ENCODE data around the gene JAK3.

JAK3 gene

DNA sequence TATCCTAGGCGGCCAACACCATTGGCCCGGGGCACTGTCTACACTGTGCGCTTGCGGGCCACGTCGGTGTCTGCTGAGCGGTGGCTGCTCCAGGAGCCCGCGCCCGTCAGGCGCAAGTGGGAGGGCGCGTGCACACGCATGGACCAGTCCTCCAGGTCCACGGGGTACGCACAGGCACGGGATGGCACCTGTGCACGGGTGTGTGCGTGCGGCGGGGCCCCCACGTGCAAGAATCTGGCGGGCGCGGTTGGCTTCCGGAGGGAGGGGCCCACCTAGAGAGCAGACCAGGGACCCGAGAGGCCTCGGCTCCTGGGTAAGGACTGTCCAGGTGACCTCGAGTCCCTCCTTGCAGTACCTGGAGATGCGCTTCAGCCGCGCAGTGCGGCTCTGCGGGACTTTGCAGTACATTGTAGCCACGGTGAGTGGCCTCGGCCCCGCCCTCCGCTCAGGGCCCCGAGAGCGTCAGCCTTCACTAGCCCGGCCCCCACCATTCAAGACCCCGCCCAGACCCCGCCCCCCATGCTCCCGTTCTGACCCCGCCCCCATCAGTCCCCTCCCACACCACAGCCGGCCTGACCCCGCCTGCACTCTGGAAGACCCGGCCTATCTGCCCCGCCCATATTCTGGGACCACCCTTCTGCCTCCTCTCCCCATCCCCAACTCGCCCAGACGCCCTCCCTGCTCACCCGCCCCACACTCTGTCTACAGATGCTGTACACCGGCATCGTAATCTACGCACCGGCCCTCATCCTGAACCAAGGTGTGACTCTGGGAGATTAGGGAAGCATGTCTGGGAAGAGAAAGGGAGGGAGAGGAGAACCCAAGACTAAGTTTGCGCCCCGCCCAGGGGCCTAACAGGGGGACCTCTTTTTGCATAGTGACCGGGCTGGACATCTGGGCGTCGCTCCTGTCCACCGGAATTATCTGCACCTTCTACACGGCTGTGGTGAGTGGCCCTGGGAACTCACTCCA is 26.3 kb upstream of the JAK3 start:
- H3K9ac ChIP-seq (ENCODE audit: low read depth, low read length), result peak overlapping the region; percentile 45; the same call in 1 of the 2 replicates
- no peak overlapping the region for H3K27ac ChIP-seq (ENCODE audit: low read length)
- no peaks in the 10 kb centered on the region for H3K9me3 ChIP-seq (ENCODE audit: insufficient read depth, low read depth, low read length)
- peak overlapping the region; percentile 75 for H3K4me3 ChIP-seq (ENCODE audit: low read length)
- H3K36me3 ChIP-seq (ENCODE audit: insufficient read depth, low read depth, low read length), result no peaks in the 10 kb centered on the region
- peaks cover 1% of the 10 kb centered on the region; the same call in 1 of the 2 replicates for H3K4me1 ChIP-seq (ENCODE audit: insufficient read depth, low read length)
- peaks cover 44% of the 10 kb centered on the region for H3K27me3 ChIP-seq (ENCODE audit: insufficient read depth, low read length)

DNA sequence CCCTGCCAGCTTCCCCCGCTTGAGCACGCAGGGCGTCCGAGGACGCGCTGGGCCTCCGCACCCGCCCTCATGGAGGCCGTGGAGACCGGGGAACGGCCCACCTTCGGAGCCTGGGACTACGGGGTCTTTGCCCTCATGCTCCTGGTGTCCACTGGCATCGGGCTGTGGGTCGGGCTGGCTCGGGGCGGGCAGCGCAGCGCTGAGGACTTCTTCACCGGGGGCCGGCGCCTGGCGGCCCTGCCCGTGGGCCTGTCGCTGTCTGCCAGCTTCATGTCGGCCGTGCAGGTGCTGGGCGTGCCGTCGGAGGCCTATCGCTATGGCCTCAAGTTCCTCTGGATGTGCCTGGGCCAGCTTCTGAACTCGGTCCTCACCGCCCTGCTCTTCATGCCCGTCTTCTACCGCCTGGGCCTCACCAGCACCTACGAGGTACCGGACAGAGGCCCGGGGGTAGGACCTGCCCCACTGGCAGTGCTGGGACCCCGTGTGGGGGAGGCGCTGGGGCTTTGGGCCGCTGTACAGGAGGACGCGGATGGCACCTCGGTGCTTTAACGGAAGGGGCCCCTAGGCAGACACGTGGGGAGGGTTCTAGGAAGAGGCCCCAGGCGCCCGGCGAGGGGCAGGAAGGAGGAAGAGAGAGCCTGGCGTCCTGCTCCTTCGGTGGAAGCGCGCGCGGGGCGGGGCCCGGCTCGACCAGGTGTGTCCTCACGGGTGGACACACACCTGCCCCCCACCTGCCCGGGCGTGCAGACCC is 24.6 kb upstream of the JAK3 start:
- Histone ChIP-seq H3K9ac (ENCODE audit: low read depth, low read length) (no peak overlapping the region), H3K36me3 (ENCODE audit: insufficient read depth, low read depth, low read length) (no peaks in the 10 kb centered on the region), H3K27ac (ENCODE audit: low read length) (no peak overlapping the region), H3K4me1 (ENCODE audit: insufficient read depth, low read length) (peaks cover 10% of the 10 kb centered on the region; the same call in 1 of the 2 replicates), H3K27me3 (ENCODE audit: insufficient read depth, low read length) (peaks cover 47% of the 10 kb centered on the region), H3K4me3 (ENCODE audit: low read length) (no peak overlapping the region), H3K9me3 (ENCODE audit: insufficient read depth, low read depth, low read length) (no peaks in the 10 kb centered on the region)

DNA sequence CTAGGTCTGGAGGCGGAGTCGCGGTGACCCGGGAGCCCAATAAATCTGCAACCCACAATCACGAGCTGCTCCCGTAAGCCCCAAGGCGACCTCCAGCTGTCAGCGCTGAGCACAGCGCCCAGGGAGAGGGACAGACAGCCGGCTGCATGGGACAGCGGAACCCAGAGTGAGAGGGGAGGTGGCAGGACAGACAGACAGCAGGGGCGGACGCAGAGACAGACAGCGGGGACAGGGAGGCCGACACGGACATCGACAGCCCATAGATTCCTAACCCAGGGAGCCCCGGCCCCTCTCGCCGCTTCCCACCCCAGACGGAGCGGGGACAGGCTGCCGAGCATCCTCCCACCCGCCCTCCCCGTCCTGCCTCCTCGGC is 24.1 kb upstream of the JAK3 start, which contains the start of gene SLC5A5:
Gene SLC5A5 (plus strand): TSS at position 68 of the 373 bp plus-strand sequence. CDS start 375 bp downstream, outside the sequence.
- H3K27me3 ChIP-seq (ENCODE audit: insufficient read depth, low read length), result peaks cover 47% of the 10 kb centered on the region
- H3K9me3 ChIP-seq (ENCODE audit: insufficient read depth, low read depth, low read length), result no peaks in the 10 kb centered on the region
- H3K27ac ChIP-seq (ENCODE audit: low read length), result no peak within 1 kb of the TSS
- peaks cover 10% of the 10 kb centered on the region; the same call in 1 of the 2 replicates for H3K4me1 ChIP-seq (ENCODE audit: insufficient read depth, low read length)
- H3K9ac ChIP-seq (ENCODE audit: low read depth, low read length), result no peak within 1 kb of the TSS
- H3K36me3 ChIP-seq (ENCODE audit: insufficient read depth, low read depth, low read length), result no peaks in the 10 kb centered on the region
- H3K4me3 ChIP-seq (ENCODE audit: low read length), result no peak within 1 kb of the TSS

DNA sequence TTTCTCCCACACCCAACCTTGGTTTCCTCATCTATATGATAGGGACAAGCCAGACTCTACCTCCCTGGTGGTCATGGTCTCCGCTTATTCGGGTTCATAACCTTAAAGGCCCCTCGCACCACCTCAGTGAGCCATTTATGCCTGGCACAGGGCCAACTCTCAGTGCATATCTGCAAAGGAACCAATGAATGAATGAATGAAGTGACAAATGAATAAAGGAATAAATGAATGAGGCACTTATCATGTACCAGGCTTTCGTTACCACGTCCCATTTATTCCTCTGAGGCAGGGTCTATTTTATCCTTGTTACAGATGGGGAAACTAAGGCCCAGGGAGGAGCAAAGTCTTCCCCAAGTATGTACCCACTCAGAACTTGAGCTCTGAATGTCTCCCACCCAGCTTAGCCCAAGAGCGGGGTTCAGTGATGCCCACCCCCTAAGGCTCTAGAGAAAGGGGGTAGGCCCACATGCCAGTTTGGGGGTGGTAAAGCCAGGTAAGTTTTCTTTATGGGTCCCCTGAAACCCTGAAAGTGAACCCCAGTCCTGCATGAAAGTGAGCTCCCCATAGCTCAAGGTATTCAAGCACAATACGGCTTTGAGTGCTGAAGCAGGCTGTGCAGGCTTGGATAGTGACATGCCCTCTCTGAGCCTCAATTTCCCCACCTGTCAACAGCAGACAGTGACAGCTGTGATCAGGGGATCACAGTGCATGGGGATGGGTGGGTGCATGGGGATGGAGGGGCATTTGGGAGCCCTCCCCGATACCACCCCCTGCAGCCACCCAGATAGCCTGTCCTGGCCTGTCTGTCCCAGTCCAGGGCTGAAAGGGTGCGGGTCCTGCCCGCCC is 23.5 kb upstream of the JAK3 start:
- Histone ChIP-seq H3K36me3 (ENCODE audit: insufficient read depth, low read depth, low read length) (no peaks in the 10 kb centered on the region), H3K9ac (ENCODE audit: low read depth, low read length) (no peak overlapping the region), H3K27ac (ENCODE audit: low read length) (no peak overlapping the region), H3K4me3 (ENCODE audit: low read length) (no peak overlapping the region), H3K9me3 (ENCODE audit: insufficient read depth, low read depth, low read length) (no peaks in the 10 kb centered on the region), H3K4me1 (ENCODE audit: insufficient read depth, low read length) (peaks cover 10% of the 10 kb centered on the region; the same call in 1 of the 2 replicates), H3K27me3 (ENCODE audit: insufficient read depth, low read length) (peaks cover 47% of the 10 kb centered on the region)

DNA sequence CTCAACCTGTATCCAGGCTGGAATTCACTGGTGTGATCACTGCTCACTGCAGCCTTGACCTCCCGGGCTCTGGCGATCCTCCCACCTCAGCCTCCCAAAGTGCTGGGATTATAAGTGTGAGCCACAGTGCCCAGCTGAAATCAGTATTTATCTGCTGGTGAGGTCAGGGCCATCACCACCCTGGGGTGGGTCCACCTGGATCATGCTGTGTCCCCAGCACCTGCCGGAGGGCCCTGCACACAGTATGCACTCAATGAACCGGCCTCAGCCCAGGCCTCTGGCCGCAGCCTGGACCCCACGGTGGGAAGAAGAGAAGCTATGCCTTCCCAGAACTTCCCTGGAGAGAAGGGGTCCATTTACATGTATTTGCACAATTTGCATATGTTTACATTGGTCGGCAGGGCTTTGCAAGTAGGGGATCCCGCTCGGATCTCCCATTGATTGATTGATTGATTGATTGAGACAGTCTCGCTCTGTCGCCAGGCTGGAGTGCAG is 21.4 kb upstream of the JAK3 start:
- no peak overlapping the region; the same call in 1 of the 2 replicates for H3K4me3 ChIP-seq (ENCODE audit: low read length)
- peaks cover 47% of the 10 kb centered on the region for H3K27me3 ChIP-seq (ENCODE audit: insufficient read depth, low read length)
- H3K9me3 ChIP-seq (ENCODE audit: insufficient read depth, low read depth, low read length), result no peaks in the 10 kb centered on the region
- no peak overlapping the region for H3K27ac ChIP-seq (ENCODE audit: low read length)
- no peak overlapping the region for H3K9ac ChIP-seq (ENCODE audit: low read depth, low read length)
- H3K36me3 ChIP-seq (ENCODE audit: insufficient read depth, low read depth, low read length), result peaks cover 14% of the 10 kb centered on the region
- peaks cover 10% of the 10 kb centered on the region; the same call in 1 of the 2 replicates for H3K4me1 ChIP-seq (ENCODE audit: insufficient read depth, low read length)

DNA sequence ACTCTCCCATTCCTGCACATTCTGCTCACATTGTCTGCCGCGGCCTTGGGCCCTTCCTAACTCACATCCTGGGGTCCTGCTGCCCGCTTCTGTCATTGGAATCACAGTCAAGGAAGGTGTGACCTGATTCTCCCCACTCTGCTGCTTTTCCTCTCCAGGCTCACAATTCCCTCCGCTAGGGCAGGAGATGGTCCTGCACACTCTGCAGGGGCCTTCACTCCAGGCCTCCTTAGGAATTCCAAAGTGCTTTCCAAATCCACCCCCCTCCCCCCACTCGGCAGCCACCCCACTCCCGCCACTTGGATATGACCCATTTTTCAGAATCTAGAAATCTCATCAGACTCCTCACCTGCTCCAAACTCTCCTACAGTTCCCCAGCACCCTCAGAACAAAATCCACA is 20.9 kb upstream of the JAK3 start:
- H3K36me3 ChIP-seq (ENCODE audit: insufficient read depth, low read depth, low read length), result peaks cover 18% of the 10 kb centered on the region
- no peaks in the 10 kb centered on the region for H3K9me3 ChIP-seq (ENCODE audit: insufficient read depth, low read depth, low read length)
- H3K27me3 ChIP-seq (ENCODE audit: insufficient read depth, low read length), result peaks cover 44% of the 10 kb centered on the region
- H3K27ac ChIP-seq (ENCODE audit: low read length), result no peak overlapping the region
- H3K9ac ChIP-seq (ENCODE audit: low read depth, low read length), result no peak overlapping the region
- H3K4me1 ChIP-seq (ENCODE audit: insufficient read depth, low read length), result peaks cover 10% of the 10 kb centered on the region; the same call in 1 of the 2 replicates
- no peak overlapping the region for H3K4me3 ChIP-seq (ENCODE audit: low read length)

DNA sequence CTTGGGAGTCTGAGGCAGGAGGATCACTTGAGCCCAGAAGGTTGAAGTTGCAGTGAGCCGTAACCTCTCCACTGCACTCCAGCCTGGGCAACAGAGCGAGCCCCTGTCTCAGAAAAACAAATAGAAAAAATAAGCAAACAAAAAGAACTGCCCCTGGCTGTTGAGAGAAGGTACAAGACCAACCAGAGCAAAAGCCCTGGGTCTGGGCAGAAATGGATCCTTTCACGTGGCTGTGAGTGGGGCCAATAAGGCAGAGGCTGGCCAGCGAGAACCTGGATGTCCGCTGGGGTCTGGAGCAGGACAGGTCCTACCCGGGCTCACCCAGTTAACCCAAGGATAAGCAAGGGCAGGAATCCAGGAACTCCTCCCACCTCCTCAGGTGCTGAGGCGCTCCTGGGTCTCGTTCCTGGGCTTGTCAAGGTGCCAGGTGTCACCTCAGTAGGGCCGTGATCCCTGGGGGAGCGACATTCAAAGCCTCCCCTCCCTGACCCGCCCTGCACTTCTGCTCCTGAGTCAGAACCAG is 19.2 kb upstream of the JAK3 start:
- H3K27ac ChIP-seq (ENCODE audit: low read length), result no peak overlapping the region
- peaks cover 29% of the 10 kb centered on the region for H3K27me3 ChIP-seq (ENCODE audit: insufficient read depth, low read length)
- peaks cover 35% of the 10 kb centered on the region for H3K36me3 ChIP-seq (ENCODE audit: insufficient read depth, low read depth, low read length)
- H3K4me3 ChIP-seq (ENCODE audit: low read length), result no peak overlapping the region
- H3K9ac ChIP-seq (ENCODE audit: low read depth, low read length), result no peak overlapping the region
- no peaks in the 10 kb centered on the region for H3K9me3 ChIP-seq (ENCODE audit: insufficient read depth, low read depth, low read length)
- H3K4me1 ChIP-seq (ENCODE audit: insufficient read depth, low read length), result peaks cover 10% of the 10 kb centered on the region; the same call in 1 of the 2 replicates

DNA sequence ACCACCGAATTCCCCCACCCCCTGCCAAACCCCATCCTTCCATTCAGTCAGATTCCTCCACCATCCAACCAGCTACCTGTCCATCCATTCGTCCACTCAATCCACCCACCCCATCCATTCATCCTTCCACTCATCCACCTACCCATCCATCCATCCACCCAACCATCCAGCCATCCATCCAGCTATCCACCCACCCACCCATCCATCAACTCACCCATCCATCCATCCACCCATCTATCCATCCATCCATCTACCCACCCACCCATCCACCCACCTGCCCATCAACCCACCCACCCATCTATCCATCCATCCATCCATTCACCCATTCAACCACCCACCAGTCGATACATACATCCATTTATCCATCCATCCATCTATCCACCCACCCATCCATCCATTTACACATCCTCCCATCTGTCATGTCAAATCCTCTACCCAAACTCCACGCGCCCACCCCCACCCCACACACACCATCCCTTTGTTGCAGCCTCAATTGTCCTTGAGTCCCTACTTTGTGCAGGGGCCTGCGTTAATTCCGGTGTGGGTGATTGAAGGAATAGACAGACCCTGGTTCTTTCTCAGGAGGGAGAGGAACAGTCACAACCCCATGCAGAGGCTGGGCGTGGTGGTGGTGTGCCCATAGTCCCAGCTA is 18.7 kb upstream of the JAK3 start:
- H3K9me3 ChIP-seq (ENCODE audit: insufficient read depth, low read depth, low read length), result no peaks in the 10 kb centered on the region
- peaks cover 10% of the 10 kb centered on the region; the same call in 1 of the 2 replicates for H3K4me1 ChIP-seq (ENCODE audit: insufficient read depth, low read length)
- H3K36me3 ChIP-seq (ENCODE audit: insufficient read depth, low read depth, low read length), result peaks cover 41% of the 10 kb centered on the region
- no peak overlapping the region for H3K9ac ChIP-seq (ENCODE audit: low read depth, low read length)
- H3K27ac ChIP-seq (ENCODE audit: low read length), result no peak overlapping the region
- H3K27me3 ChIP-seq (ENCODE audit: insufficient read depth, low read length), result peaks cover 23% of the 10 kb centered on the region
- no peak overlapping the region for H3K4me3 ChIP-seq (ENCODE audit: low read length)

DNA sequence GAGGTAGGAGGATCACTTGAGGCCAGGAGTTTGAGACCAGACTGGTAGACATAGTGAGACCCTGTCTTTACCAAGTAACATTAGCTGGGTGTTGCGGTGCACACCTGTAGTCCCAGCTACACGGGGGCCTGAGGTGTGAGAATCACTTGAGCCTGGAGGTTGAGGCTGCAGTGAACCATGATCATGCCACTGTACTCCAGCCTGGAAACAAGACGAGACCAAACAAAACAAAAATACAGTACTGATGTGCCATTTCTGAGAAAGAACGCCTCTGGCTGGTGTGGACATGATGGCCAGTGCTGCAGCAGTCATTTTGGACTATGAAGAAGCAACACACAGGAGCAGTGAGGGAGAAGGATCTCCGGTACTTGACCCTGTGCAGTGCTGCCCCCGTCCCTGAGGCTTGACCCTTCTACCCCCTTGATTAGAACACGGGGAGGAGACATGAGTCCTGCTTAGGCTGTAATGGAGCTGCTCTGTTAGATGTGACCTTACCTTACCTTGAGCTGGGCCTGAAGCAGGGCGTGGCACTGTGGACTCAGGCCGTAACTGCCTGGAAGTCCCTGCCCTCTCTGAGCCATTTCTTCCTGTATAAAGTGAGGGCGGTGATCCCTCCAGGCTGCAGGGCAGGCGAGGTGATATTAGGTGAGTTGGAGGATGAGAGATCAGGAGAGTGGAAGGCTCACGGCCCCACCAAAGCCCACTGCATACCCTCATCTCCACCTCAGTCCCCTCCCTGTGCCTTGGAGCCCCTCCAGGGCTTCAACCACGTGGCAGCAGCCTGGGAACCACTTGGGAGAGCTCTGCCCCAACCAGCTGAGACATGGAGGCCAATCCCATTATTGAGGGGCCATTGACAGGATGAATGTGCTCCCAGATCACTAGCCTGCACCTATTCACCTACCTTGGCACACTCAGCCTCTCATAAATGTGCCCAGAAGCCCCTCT is 17.9 kb upstream of the JAK3 start:
- no peak overlapping the region for H3K9ac ChIP-seq (ENCODE audit: low read depth, low read length)
- peaks cover 15% of the 10 kb centered on the region for H3K27me3 ChIP-seq (ENCODE audit: insufficient read depth, low read length)
- peaks cover 10% of the 10 kb centered on the region; the same call in 1 of the 2 replicates for H3K4me1 ChIP-seq (ENCODE audit: insufficient read depth, low read length)
- no peak overlapping the region for H3K4me3 ChIP-seq (ENCODE audit: low read length)
- no peaks in the 10 kb centered on the region for H3K9me3 ChIP-seq (ENCODE audit: insufficient read depth, low read depth, low read length)
- peaks cover 49% of the 10 kb centered on the region for H3K36me3 ChIP-seq (ENCODE audit: insufficient read depth, low read depth, low read length)
- no peak overlapping the region for H3K27ac ChIP-seq (ENCODE audit: low read length)

Data from iPS-20b (cell line).